Fibroblast of skin of left quadriceps (primary cell): ENCODE data around the gene MYLIP.

Experiments used
- DNase-seq, 2 experiments: peaks; one replicate each; pipeline ENCODE4 v3.0.0-alpha.2; 2013; ENCODE audit warnings: low read depth in 2 of 2

Gene MYLIP

DNA sequence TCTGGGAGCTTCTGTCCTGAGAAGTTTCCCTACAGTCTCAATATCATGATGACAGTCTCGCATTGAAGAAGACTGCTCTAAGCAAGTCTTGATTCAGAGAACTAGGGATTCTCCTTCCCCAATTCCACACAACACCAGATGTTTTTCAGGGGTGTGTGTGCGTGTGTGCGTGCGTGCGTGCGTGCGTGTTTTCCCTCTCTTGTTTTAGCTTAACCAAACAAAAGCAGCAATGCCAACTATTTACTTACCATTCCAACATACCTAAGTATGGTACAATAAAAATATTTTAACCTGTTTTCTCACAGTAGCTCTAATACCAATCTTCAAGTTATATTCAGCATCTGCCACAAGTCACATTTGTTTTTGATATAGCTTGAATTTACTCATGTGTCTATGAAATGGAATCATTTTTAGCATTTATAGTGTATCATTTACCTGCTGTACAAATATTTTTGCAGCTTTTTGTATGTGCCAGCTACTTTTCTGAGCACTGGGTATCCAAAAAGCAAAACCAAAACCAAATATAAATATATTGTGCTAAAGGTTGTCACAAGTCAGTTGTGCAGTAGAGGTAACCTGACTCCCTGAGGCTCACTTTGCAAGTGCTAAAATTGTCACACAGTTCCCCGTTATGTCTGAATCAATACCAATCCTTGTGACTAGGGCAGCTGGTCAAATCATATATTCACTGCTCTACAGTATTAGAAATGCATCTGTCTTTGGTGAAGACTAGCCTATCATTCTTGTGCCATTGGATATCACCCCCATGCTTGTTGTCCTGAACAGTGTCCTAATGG lies 21.7 kb upstream of the MYLIP start:
- DNase-seq: no peak

DNA sequence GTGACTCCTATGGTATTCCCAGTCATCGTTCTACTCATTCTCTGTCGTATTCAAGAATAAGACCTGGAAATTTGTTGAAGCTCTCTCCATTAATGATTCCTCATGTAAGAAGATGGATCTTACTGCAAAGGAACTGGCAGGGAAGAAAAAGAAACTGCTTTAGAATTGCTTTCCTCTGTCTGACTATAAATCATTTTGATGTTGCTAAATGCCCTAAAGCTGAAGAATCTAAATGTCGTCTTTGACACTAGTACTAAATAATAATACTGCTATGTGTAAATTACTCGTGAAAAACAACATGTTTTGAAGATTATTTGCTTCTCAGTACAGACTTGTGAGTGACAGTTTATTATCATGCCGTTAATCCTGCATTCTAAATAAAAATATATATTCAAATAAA lies 20.5 kb upstream of the MYLIP start:
- DNase-seq: no peak

DNA sequence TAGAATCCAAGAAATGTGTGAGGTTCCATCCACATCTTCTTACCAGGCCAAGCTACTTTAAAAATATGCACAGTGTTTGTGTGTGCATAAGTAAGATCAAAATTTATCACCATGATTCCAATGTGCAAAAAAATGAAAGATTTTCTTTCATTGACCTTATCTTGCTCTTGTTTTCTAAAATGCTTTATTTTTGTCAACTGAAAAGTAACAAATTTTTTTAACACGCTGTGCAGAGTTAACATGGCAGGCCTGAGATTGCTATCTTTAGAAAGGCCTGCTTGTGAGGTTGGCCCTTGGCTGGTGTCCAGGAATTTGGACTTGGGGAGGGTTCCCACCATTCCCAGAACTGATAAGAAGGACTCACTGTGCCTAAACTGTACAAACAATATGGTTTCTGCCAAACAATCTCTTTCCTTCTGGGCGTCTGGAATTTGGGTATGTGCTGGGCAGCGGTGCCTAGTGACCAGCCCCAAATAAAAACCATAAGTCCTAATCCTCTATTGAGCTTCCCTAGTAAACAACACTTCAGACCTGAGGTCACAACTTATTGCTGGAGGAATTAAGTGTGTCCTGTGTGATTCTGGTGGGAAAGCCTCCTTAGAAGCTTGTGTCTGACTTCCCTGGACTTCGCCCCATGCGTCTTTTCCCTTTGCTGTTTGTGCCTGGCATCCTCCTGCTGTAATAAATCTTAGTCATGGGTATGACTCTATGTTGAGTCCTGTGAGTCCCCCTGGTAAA lies 19.8 kb upstream of the MYLIP start:
- DNase-seq: no peak

- DNase-seq: no peak
Observed at GRCh38 chr6:16109659-16110305, 19.1 kb upstream of the MYLIP start.

GRCh38 chr6:16118825-16119224 lies 10.1 kb upstream of the MYLIP start:
- no peak for DNase-seq

DNA sequence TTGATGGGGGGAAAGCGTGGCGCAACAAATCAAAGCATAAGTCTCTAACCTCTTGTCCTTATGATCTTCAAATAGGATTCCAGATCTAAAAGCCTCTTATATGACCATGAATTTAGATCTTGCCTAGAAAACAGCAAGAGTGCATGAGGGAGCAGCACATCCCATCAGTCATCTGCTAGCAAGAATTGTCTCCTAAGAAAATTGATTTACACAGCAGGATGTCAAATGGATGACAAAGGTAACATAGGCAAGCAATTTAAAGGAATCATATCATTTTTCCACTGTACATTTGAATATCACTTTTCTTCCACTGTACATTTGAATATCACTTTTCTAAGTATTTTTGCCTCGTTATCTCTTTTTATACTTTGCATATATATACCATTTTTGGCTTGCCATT lies 7.5 kb upstream of the MYLIP start:
- no peak for DNase-seq

GRCh38 chr6:16122197-16122596 lies 6.7 kb upstream of the MYLIP start:
- no peak for DNase-seq

- DNase-seq: no peak
Observed at GRCh38 chr6:16124198-16125180, 4.4 kb upstream of the MYLIP start.

DNA sequence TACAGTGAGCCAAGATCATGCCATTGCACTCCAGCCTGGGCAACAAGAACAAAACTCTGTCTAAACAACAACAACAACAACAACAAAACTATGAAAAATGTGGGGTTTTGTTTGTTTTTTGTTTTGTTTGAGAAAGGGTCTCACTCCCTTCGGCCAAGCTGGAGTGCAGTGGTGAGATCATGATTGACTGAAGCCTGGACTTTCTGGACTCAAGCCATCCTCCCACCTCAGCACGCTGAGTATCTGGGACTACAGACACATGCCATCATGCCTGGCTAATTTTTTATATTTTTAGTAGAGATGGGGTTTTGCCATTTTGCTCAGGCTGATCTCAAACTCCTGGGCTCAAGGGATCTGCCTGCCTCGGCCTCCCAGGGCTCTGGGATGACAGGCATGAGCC lies 2.8 kb upstream of the MYLIP start:
- DNase-seq: no peak

GRCh38 chr6:16126861-16127260 lies 2.0 kb upstream of the MYLIP start:
- no peak for DNase-seq

GRCh38 chr6:16127471-16127870 lies 1.4 kb upstream of the MYLIP start:
- no peak for DNase-seq

- DNase-seq: no peak
Observed at GRCh38 chr6:16129623-16130401, 926 bp downstream of the MYLIP start.

- DNase-seq: no peak
Observed at GRCh38 chr6:16130437-16130891, 1.6 kb downstream of the MYLIP start.

DNA sequence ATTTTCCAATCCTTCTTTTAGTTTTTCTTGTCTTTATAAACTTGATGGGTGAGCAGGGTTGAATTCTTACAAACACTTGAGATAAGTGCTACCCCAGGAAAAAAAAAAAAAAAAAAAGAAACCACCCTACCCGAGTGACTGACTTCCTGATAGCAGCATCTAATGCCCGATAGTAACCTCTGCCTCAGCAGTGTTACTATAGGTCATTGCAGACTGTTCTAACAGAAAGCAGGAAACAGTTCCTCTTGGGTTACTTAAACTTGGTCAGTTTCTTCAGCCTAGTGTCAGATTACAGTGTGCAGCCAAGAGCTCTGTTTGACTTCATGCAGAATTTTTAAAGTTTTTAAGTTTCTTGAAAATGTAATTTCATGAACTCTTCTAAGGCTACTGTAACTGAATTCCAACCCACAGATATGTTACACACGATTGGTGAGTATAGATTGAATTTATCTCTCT lies 2.1 kb downstream of the MYLIP start:
- DNase-seq: peak in 1 of 2 experiments; percentile 48

- no peak for DNase-seq
Observed at GRCh38 chr6:16132909-16133308, 4.0 kb downstream of the MYLIP start.

DNA sequence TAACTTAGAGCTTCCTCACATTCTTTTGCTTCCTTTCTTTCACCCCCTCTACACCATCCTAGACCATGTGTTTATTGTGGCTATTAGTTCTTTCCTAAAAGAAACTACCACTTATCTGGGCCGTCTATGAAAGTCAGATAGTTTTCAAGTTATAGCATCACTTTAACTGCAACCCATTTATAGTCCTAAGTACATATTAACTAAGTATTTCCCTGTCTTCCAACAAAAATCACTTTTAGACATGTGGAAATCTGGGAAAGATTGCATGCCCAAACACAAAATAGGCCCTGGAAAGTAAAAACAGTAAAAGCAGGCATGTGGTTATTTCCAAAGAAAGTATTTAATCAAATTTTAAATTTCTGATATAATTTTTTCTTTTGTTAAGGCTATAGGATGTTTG lies 5.5 kb downstream of the MYLIP start:
- no peak for DNase-seq

DNA sequence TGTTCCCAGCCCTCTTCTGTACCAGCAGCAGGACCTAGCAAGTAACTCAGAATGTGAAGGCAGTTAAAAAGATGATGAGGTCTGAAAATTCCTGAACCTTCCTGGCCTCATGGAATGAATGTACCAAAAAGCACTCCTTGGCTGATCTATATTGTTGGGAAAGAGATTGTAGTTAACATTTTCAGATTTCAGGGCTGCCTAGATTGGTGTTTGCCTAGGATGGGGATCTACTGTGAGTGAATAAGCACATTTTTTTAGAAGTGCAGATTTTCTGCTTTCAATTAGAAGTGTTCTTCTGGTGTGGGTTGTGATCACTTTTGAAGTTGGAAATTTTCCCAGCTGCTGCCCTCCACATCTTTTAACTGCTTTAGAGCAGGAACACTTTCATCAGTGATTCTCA lies 6.2 kb downstream of the MYLIP start:
- DNase-seq: peak; percentile 52 to 54

- DNase-seq: no peak
Observed at GRCh38 chr6:16136091-16136490, 7.2 kb downstream of the MYLIP start.

DNA sequence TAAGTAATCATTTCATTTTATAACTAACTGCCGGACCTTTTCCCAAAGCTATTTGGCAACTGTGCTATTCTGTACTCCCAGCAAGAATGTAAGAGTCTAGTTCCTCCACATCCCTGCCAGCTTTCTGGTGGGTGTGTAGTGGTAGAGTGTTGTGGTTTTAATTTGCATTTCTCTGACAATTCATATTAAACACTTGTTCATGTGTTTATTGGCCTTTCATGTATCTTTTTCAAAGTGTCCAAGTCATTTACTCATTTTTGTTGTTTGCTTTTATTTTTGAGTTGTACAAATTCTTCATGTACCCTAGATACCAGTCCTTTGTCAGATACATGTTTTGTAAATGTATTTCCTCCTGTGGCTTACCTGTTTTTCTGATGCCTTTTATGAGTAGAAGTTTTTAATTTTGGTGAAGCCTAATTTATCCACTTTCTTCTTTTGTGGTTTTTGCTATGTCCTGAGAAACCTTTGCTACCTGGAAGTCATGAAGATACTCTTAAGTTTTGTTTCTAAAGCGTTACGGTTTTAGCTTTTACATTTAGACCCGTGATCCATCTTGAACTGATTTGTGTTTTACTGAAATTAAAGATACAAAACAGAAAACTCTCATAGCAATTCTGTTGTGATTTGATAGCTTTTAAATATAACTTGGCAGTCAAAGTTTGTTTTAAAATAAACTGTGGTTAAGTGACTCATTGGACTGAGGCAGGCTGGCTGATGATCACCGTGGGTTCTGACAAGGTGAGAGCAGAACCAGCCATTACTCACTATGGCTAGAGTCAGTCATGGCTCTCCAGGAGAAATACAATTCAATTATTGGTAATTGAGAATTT lies 8.0 kb downstream of the MYLIP start:
- peak; percentile 82 for DNase-seq

DNA sequence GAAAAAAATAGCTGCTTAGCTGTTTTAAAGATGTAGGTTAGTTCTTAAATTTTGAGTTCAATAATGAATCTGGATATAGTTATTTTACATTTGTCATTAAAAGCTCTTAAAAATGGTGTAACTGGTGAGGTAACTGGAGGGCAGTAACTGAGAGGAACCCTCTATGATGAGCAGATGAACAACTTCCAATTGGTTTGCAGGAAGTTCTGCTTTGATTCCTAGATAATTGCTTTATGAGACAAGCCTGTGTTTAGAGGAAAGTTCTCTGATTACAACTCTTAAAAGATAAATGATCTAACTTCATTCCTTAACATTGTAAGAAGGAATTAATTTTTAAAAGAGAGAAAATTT lies 8.5 kb downstream of the MYLIP start:
- no peak for DNase-seq
